NCI-H1105 treated with DMSO at 0.1 percent for 48 hours (cell line): ENCODE results near the gene FAM199X.
A peak's percentile ranks its signal among the peaks of the same experiment; 100 is the strongest.

Source experiments
- DNase-seq: peaks from one replicate; lab custom pipeline; 2025; lab: John Stamatoyannopoulos, UW

The FAM199X gene

DNA sequence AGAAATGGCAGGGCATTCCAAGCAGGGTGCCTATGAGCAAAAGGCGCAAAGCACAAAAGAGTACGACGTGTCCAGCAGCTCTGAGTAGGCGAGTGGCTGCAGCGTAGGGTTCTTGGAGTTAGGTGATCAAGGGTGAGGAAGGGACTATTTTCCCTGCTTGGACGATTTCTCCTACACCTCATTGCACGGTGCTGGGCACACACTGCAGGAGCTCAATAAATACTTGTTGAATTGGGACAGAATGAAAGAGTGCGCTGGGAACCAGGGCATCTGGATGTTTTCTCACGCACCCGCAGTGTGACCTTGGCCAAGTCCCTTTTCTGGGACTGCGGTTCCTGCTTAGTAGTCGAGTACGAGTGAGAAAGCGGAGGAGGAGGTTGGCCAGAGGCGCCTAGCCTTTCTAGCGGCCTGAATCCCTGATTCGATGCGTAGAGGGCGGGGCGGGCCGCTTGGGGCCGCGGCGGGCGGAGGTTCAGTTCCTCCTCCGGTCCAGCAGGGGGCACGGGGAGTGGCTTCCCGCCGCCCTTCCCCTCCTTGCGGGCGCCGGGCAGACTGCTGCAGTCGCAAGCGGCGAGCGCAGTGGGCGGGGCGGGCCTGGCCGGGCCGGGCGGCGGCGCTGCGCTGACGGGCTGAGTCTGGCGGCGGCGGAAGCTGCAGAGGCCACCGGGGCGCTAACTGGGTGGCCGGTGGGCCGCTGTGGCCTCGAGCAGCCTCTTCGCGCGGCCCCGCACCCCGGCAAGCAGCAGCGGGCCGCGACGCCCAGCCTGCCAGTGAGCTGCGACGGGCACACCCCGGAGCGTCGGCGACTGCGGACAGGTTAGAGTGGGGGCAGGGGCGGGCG is at the start of gene FAM199X:
Gene FAM199X (plus strand): TSS at position 560 of the 841 bp plus-strand sequence. CDS start 333 bp downstream, outside the sequence.
- DNase-seq = peak; percentile 84

DNA sequence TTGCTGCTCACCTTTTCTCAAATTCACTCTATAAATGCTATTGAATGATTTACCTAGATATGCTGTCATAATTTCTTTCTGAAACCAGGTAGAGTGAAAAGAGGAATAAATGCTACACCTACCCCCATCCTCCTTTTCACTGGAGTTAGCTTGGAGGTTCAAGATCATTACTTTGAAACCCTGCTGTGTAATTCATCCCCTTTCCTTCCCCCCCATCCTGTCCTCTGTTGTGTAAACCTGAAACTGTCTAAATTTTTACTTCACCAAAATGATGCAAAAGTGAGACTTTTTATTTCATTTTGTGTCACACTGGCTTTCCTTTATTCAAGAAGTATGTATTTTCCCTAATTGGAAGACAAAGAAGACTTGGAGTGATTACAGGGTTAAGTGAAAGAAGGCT is 48.5 kb upstream of the FAM199X start:
- no peak for DNase-seq

DNA sequence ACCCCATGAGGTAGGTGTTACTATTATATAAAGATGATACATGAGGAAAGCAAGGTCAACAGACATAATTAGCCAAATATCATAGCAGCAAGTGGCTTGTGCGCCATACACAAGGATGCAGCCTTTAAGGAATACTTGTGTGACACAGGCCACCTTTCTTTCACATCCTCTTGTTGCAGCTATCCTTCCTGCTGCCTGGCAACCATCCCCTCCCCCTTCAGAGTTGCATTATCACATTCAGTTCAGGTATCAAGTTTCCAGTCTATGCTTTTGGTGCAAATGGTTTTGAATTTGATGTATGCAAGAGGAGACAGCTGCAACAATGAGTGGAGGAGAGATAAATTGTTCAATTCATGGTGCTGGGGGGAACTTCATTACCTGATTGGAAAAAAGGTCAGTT is 47.5 kb upstream of the FAM199X start:
- DNase-seq = peak; percentile 69

DNA sequence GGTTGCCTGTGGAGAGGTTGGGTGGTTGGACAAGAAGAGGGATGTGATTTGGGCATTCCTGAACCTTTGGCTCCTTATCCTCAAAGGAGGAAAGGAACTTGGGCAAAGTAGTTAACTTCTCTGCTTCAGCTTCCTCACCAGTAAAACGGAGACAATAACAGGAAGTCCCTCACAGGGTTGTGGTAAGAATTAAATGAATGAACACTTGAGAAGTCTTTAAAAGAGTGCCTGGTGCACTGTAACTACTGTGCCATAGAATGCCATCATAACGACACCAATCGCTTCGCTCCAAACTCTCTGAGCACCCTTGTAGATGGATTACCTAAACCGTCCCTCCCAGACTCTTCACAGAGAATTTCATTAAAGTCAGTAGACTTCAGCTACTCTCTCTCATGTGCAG is 43.4 kb upstream of the FAM199X start:
- no peak for DNase-seq

DNA sequence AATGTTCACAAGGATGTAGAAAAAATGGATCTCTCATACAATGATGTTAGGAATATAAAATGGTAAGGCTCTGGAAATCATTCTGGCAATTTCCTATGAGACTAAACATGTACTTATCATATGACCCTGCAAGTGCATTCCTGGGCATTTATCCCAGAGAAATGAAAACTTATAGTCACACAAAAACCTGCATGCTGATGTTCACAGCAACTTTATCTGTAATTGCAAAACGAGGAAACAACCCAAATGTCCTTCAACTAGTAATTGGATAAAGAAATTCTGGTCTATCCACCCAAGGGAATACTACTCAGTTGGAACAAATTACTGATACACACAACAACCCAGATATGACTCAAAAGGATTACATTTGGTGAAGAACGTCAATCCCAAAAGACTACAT is 39.4 kb upstream of the FAM199X start:
- DNase-seq = no peak

DNA sequence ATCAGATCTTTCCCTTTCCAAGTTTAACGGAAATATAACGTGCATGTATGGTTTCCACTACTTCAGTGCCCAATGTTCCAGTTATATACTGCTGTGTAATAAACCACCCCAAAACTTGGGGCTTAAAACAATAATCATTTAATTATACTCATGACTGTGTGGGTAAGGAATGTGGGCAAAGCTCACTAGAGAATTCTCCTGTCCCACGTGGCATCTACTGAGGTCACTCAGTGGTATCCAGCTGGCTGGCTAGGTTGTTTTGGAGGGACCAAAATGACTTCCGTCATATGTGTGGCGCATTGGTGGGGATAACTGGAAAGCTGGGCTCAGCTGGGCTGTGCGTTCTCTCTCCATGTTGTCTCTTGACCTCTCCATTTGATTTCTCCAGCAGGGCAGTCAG is 35.4 kb upstream of the FAM199X start:
- no peak for DNase-seq

DNA sequence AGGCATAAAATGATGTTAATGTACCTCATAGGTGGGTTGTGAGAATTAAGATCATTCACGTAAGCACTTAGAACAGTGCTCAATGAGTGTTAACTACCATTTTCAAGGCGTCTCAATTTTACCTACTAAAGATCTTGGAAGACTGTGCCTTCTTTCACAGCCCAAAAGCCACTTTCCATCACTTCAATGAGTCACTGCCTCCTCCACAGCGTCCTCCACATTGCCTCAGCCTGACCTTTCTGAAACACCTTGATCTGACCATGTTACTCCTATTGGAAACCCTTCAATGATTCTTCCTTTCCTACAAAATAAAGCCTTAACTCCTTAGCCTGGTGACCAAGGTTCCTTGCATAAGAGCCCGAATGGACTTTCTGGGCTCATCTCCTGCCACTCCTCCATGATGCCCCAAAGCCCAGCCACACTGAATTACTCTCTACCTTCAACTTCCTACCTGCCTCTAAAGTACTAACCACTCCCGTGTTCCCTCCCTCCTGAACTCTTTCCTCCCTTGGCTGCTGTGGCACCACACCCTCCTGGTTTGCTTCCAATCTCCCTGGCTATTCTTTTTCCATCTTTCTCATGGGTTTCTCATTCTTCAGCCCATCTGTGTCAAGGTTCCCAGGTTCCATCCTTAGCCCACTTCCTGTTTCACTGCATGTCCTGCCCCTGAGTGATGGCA is 31.5 kb upstream of the FAM199X start:
- DNase-seq = no peak

DNA sequence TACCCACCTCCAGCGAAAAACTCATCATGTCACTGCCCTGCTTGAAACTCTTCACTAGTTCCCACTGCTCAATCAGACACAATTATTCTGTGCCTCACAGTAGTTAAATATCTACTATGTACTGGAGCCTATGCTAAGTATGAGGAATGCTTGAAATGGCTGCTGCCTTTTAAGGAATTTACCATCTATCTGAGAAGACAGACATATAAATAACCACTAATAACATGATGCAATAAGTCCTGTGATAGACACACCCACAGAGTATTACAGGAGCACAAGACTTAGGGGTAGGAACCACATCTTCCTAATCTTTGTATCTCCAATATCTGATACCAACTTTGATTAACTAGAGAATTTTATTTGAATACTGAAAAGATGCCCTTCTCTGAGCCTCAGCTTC is 30.6 kb upstream of the FAM199X start:
- DNase-seq = no peak

DNA sequence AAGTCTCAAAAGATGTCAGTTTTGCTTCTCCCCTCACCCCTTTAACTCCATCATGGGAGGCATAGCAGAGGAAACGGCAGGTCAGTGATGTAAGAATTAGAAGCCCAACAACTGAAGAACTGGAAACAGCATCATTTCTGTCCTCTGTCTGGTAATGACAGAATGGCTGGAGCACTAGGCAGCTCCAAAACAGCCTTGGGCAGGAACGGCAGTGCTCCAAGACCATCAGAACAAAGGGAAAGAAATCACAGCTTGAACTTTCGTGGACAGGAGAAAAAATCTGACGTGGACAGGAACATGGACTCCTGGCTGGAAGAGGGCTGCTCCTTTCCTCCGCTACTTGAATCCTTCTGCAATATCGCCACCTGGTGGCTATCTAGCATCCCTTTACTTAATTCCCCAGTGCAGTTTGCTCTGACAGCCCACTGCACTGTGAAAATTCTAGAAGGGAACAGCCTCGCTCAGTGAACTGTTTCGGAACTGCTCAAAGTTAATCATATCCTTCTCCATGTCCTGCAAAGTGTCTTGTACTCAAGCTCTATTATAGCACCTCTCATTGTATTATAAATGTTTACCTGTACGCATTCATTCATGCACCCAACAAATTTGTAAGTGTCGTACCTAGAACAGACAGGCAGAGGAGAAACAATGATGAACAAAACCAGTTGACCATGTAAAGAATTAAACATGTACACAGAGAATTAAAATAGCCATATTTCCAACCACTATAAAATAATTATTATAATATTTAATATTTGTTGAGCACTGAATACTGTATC is 29.8 kb upstream of the FAM199X start:
- DNase-seq = peak; percentile 67

DNA sequence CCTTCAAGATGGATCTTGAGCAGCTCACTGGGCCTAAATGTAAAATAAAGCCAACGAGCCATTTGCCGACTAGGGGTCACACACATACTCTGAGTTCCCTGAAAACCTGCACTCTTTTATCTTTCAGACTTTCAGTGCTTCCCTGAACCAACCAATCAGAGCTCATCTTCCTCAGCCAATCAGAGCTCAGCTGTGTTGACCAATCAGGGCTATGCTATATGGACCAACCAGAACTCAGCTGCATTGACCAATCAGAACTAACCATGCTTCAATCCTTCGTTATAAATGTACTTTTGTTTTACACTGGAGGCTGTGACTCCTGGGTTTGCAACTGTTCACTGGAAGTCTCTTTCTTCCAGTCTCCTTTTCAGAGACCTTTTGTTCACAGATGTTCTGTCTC is 28.8 kb upstream of the FAM199X start:
- DNase-seq = no peak

DNA sequence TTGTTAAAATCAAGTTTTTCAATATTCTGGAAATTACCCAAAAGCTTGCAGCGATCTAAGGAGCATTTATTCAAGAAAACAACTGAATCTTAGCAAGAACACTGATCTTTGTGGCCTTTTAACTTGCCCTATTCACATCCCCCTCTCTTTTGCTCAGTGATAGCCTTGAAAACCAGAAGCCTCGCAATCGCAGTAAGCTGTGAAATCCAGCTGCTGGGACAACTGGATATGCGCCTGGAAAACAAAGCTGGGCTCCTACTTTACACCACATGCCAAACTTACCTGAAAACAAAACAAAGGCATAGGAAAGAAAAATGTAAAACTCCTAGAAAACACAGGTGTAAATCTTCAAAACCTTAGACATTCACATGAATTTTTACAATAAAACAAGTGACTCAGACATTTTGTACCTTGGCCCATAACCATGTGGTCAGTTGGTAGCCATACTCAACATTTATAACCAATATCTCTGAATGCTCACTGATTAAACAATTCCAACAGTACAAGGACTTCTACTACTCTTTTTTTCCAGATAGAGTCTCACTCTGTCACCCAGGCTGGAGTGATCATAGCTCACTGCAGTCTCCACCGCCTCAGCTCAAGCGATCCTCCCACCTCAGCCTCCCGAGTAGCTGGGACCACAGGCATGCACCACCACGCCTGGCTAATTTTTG is 25.0 kb upstream of the FAM199X start:
- DNase-seq = no peak

DNA sequence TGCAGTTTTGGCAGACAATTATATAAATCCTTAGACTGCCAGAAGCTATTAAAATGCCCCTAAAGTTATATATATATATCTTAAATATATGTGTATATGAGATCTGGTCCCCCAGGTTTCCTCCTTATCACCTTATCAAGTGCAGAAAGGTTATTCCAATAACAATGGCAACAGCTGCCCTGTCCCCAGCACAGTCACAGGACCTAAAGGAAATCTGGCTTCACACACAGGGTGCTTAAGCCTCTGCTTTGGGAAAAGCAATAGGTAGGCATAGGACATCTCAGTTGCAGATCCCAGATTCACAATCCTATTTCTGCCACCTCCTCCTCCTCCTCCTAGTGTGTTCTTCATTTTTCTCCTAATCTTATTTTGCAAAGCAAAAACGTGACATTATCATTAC is 15.2 kb upstream of the FAM199X start:
- DNase-seq = no peak

DNA sequence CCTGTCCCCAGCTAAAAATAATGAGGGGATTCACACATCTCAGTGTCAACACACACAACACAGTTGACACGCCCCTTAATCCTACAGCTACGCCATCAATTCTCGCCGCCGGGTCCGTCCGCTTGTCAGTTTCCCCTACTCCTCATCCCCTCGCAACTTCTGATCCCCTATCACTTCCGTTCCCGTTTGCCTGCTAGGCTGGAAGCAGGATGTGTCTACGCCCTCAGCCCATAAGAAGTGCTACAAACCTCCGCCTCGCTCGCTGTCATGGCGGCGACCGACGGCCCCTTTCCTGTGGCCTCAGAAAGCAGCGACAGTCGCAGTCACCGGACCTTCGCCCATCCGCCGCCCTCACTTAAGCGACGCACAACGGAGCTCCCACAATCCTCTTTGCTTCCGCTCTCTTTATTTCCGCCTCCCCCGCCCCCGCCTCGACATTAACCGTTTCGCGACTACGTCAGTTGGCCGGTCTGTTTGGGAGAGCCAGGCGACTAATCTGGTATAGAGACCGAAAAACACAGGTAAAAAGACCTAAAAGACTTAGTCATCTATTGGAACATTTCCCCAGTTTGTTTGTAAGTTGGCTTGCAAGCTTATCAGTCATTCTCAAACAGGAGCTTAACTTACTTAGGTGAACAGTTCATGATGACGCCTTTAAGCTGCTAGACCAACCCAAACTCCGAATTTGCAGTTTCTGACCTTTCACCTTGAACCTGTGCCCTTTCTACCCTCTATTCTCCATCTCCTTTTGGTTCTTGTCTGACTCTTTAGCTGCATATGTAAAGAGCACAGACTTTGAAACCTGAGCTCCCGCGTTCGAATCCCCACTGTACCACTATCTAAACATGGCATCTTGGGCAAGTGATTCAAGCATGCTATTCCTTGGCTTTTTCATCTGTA is 9.4 kb upstream of the FAM199X start, which contains the start of gene SLC25A53:
Gene SLC25A53 (minus strand): TSS at position 380 of the 900 bp plus-strand sequence. CDS start 51,752 bp downstream, outside the sequence.
- DNase-seq = peak; percentile 82

DNA sequence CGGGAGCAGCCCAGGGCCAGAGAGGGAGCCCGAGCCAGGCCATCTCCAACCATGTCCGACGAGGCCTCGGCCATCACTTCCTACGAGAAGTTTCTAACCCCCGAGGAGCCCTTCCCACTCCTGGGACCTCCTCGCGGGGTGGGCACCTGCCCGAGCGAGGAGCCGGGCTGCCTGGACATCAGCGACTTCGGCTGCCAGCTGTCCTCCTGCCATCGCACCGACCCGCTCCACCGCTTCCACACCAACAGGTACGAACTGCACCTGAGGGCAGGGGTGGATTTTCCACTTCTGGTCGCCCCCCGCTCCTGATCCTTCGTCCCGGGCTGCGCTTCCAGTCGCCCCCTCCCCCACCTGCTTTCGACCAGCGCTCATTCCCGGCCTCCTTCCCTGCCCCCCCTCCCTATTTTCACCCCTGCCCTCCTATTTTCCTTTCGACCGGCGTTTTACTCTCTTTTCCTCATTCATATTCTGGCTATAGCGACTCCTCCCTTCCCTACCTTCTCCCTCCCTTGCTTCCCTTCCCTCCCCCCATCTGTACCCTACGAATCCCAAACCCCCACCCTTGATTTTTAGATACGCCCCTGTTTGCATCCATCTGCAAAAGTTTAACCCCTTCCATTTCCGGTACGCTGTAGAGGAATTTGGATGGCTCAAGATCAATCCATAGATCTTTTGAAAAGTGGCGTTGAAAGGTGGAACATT is 633 bp downstream of the FAM199X start:
- no peak for DNase-seq

DNA sequence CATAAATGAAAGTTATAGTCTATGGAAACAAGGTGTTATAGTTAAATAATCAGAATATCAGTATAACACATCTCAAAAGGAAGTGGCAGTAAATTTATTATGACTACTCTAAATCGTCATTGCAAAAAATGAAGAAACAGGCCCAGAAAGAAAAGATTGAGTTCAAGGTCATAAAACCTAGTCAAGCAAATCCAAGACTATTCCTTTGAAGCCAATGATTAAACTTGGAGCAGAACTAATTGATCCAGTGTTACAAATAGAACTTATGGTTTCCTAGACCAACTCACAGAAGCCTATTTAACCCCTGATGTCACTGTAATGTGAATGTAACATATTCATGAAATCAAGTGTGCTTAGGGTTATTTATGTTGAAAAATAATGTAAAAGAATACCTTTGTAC is 1.9 kb downstream of the FAM199X start:
- DNase-seq = no peak

DNA sequence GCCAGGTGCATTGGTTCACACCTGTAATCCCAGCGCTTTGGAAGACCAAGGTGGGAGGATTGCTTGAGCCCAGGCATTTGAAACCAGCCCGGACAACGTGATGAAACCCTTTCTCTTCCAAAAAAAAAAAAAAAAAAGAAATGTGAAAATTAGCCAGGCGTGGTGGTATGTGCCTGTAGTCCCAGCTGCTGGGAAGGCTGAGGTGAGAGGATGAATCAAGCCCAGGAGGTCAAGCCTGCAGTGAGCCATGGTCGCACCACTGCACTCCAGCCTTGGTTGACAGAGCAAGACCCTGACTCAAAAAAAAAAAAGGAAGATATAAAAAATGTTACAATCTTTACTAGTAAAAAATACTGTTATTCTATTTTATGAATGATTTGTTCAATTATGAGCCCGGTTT is 5.9 kb downstream of the FAM199X start:
- DNase-seq = no peak

DNA sequence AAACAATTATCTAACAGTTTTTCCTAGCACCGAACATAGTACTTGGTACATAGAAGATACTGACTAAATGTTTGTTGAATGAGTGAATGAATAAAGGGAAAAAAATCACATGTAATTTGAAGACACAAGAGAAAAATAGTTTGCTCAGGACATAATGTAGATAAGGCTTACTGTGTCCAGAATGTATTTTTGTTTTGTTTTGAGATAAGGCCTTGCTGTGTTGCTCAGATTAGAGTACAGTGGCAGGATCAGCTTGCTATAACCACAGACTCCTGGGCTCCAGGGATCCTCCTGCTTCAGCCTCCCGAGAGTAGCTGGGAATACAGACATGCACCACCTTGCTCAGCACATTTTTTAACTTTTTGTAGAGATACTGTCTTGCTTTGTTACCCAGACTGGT is 6.5 kb downstream of the FAM199X start:
- DNase-seq = no peak

DNA sequence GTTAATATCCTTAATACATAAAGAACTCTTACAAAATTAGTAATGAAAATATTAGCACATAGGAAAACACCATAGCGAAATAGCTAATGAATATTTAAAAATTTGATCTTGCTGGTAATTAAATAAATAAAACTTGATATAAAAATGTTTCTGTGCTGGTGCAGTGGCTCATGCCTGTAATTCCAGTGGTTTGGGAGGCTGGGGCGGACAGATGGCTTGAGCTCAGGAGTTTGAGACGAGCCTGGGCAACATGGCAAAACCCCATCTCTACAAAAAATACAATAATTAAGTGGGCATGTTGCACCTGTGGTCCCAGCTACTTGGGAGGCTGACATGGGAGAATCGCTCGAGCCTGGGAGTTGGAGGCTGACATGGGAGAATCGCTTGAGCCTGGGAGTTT is 7.6 kb downstream of the FAM199X start:
- DNase-seq = no peak

DNA sequence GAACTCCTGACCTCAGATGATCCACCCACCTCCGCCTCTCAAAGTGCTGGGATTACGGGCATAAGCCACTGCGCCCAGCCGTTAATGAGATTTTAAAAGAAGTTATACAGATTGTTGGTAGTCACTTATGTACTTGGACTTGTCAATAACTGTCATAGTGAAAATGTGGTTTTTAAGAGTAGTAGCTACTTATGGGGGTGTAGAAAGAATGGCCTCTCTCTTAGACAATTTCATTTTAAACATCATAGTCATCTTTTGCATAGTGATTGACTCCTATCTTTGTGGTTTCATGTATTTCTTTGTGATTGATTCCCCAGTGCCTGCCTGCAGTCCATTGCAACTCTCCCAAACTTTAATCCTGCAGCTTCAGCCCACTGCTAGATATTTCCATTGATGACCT is 17.4 kb downstream of the FAM199X start:
- no peak for DNase-seq

DNA sequence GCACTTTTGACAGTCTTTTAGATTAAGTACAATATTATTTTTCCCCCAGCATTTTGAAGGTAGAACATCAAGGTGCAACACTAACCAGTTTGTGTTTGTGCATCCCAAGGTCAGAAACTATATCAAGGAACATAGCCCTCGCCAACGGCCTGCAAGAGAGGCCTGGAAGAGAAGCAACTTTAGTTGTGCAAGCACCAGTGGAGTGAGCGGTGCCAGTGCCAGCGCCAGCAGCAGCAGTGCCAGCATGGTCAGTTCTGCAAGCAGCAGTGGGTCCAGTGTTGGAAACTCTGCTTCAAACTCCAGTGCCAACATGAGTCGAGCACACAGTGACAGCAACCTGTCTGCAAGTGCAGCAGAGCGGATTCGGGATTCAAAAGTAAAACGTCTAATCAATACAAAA is 21.7 kb downstream of the FAM199X start:
- DNase-seq = no peak
